Large intestine (tissue), 3 donors: Measurements from ENCODE around the gene MCMBP. TPM values are rescaled to one million over a fixed set of nuclear protein-coding genes. Genes with fewer than 3 reads are reported as not detected.
"Not testable (repeated sequence)": the region's sequence is repeated elsewhere in the genome, so short reads cannot be mapped to it uniquely, and the experiment has no call there.

Experiments
- DNase-seq, 2 donors: peaks; one replicate each; pipeline versions ENCODE4 v3.0.0 to v3.0.0-alpha.2; 2013
- H3K27ac ChIP-seq: one replicate; pipeline ENCODE4 v1.5.1; 2013; ENCODE audit warnings: low read length
- H3K27me3 ChIP-seq: 2 replicates; pipeline ENCODE4 v1.6.1; 2013; ENCODE audit warnings: low read length; ENCODE audit not compliant: control insufficient read depth, insufficient read depth
- H3K36me3 ChIP-seq: 2 replicates; pipeline ENCODE4 v1.6.1; 2013; ENCODE audit warnings: low read length; ENCODE audit not compliant: control insufficient read depth, insufficient read depth
- H3K4me1 ChIP-seq: one replicate; pipeline ENCODE4 v1.6.1; 2013; ENCODE audit warnings: low read length; ENCODE audit not compliant: control insufficient read depth, insufficient read depth
- H3K4me3 ChIP-seq: one replicate; pipeline ENCODE4 v1.5.1; 2013; ENCODE audit warnings: low read length
- H3K9me3 ChIP-seq: one replicate; pipeline ENCODE4 v1.6.1; 2013; ENCODE audit warnings: mild to moderate bottlenecking, low read depth, low read length, moderate library complexity; ENCODE audit not compliant: control insufficient read depth
- WGBS: methylation state at CpG from one replicate; pipeline ENCODE4 v1.1.5; 2013; ENCODE audit warnings: low lambda C conversion rate; ENCODE audit not compliant: insufficient coverage; 5-methylcytosine and 5-hydroxymethylcytosine counted together
- polyA plus RNA-seq: library from polyadenylated mRNA; unstranded; fragments of 120-200 nt; gene quantifications from one replicate; pipeline ENCODE4 v1.2.1, GENCODE V29; 2013

MCMBP gene
- polyA plus RNA-seq, 1 donor: 39.6 TPM

DNA sequence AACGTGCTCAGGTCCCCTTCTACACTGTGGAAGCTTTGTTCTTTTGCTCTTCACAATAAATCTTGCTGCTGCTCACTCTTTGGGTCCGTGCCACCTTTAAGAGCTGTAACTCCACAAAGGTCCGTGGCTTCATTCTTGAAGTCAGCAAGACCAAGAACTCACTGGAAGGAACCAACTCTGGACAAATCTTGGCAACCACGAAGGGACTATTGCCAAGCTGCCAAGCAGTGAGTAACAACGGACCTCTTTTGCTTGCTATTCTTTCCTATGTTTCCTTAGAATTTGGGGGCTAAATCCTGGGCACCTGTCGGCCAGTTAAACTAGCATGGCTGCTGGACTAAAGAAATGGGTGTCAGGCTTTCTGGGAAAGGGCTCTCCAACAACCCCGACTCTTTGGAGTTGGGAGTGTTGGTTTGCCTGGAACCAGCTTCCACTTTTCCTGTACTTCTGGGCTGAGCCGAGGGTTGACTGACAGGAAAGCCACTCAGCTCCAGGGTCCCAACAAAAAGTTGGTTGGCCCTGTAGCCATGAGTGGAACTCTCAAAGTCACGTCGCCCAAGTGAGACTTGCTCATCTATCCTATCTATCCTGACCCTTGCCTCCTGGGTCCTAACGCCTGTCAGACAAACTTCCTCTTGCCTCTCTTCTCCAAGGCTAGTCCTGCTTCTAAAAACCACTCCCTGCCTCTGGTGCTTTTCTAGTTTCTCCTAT lies 11.4 kb upstream of the MCMBP start:
- not testable (repeated sequence) for H3K27ac ChIP-seq, H3K27me3 ChIP-seq, H3K4me3 ChIP-seq, H3K36me3 ChIP-seq, DNase-seq, H3K4me1 ChIP-seq, H3K9me3 ChIP-seq
- WGBS: no CpG with 5 or more reads among the region's 11 CpGs

DNA sequence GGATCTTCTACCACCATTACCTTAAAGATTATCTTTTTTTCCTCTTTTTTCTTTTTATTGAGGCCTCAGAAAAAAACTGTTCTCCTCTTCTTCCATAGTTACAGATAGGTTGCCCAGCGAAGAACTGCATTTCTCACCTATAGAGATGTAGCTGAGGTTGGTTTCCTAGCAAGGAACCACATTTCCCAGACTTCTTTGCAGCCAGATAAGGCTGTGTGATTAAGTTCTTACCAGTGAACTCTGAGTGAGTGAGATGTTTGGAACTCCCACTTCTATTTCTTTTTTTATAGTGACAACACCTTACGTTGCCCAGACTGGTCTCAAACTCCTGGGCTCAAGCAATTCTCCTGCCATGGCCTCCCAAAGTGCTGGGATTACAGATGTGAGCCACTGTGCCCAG lies 5.9 kb upstream of the MCMBP start:
- Histone ChIP-seq H3K27ac (no peak overlapping the region), H3K4me1 (peaks cover 6% of the 10 kb centered on the region), H3K4me3 (no peak overlapping the region), H3K9me3 (no peaks in the 10 kb centered on the region), H3K27me3 (no peaks in the 10 kb centered on the region), H3K36me3 (no peaks in the 10 kb centered on the region)
- WGBS: no CpG with 5 or more reads among the region's 2 CpGs
- DNase-seq: no peak

DNA sequence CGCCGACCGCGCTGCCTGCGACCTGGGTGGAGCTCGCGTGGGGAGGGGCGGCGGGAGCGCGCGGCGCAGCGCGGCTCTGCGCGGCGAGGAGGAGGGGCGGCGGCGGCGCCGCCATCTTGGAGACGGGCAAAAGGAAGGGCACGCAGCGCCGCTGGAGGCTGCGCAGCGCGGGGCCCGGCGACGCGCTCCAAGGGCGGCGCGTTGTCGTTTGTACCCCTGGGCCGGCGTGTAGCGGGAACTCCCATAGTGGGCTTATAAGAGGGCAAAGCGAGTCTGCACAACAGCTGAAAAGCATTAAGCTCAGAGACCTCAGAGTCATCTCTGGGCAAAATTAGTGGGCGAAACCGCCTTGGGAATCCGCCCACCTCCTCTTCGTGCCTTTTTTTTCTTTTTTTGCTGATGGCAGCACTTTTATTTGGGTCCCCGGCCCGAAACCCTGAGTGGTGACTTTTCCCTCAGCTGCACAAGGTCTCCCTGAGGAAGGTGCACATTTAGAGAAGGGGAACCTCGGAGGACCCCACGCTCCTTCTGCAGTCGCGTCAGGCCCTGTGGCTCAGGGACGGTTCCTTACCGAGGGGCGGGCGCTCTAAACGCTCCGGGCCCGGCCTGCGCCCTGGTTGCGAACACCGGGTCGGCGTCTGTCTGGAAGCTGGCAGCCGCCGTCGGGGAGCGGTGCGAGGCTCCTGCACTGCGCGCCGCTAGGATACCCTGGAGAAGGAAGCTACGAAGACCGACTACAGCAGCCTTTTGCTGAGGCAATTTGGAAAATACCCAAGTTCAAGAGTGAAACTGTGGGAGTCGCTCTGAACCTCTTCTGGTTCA lies 428 bp upstream of the MCMBP start:
- H3K4me3 ChIP-seq: peak overlapping the region; percentile 57
- no peaks in the 10 kb centered on the region for H3K27me3 ChIP-seq
- peak; percentile 89 to 96 for DNase-seq
- no CpG with 5 or more reads among the region's 75 CpGs for WGBS
- H3K4me1 ChIP-seq: peaks cover 10% of the 10 kb centered on the region
- no peaks in the 10 kb centered on the region for H3K9me3 ChIP-seq
- no peaks in the 10 kb centered on the region for H3K36me3 ChIP-seq
- H3K27ac ChIP-seq: peak overlapping the region; percentile 80

DNA sequence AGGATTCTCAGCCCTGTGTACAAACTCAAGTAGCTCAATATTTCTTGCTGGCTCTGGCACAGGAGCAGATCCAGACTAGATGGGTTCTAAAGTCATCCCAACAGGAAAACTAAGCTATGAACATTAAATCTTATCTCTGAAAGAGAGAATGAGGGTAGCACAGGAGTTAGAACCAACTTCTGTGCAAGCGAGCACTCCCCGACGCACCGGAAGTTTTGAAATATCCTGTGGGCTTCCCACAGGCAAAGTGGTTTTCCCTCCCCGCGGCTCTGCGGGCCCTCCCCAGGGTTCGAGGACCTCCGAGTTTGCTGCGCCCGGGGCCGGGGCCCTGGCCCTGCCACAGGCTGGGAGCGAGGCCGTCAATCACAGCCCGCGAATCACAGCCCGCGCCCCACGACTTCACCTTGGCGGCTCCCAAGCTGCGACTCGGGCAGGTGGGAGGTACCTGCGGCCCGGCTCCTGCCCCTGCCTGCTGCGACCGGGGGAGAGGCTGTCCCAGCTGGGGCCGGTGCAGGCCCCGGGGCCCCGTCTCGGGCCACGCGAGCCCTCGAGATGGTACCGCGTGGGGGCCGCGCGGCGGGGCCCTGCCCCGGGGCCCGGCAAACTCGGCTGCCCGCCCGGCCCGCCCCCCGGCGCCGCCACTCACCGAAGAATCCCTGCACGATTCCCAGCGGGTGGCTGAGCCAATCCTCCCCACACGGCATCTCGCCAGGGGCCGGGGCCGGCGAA lies 598 bp downstream of the MCMBP start:
- H3K27me3 ChIP-seq: no peaks in the 10 kb centered on the region
- DNase-seq: peak; percentile 52 to 84
- peak overlapping the region; percentile 78 for H3K27ac ChIP-seq
- no CpG with 5 or more reads among the region's 56 CpGs for WGBS
- H3K4me1 ChIP-seq: peaks cover 10% of the 10 kb centered on the region
- no peaks in the 10 kb centered on the region for H3K36me3 ChIP-seq
- no peaks in the 10 kb centered on the region for H3K9me3 ChIP-seq
- peak overlapping the region; percentile 57 for H3K4me3 ChIP-seq

DNA sequence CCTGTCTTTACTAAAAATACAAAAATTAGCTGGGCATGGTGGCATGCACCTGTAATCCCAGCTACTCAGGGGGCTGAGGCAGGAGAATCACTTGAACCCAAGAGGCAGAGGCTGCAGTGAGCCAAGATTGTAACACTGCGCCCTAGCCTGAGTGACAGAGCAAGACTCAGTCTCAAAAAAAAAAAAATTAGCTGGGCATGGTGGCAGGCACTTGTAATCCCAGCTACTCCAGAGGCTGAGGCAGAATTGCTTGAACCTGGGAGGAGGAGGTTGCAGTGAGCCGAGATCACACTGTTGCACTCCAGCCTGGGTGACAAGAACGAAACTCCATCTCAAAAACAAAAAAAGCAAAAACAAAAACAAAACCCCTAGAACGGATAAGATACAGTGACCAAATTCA lies 3.2 kb downstream of the MCMBP start:
- H3K27me3 ChIP-seq, DNase-seq, H3K36me3 ChIP-seq, H3K4me3 ChIP-seq, H3K9me3 ChIP-seq, H3K27ac ChIP-seq, H3K4me1 ChIP-seq: not testable (repeated sequence)
- 40% methylated on average over 1 of the region's 4 CpGs for WGBS

DNA sequence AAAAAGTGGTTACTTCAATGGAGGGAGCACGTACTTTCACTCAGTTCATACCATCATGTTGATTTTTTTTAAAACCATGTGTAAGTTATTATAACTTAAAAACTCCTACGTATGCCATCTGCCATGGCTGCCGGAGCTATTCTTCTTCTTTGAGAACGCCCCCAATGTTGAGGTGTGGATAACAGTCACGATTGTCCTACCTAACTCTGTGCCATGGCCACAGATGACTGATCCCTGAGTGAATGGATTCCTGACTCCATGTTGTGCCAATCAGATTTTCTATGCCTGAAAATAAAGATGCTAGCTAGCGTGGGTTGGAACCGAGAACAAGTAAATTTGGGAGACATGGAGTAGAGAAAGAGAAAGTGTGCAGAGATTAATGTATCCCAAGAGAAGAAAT lies 5.3 kb downstream of the MCMBP start:
- H3K4me3 ChIP-seq: no peak overlapping the region
- H3K27me3 ChIP-seq: no peaks in the 10 kb centered on the region
- H3K27ac ChIP-seq: no peak overlapping the region
- DNase-seq: no peak
- 90% methylated on average over 2 of the region's 7 CpGs for WGBS
- H3K9me3 ChIP-seq: peaks cover 3% of the 10 kb centered on the region
- no peaks in the 10 kb centered on the region for H3K36me3 ChIP-seq
- peaks cover 2% of the 10 kb centered on the region for H3K4me1 ChIP-seq

DNA sequence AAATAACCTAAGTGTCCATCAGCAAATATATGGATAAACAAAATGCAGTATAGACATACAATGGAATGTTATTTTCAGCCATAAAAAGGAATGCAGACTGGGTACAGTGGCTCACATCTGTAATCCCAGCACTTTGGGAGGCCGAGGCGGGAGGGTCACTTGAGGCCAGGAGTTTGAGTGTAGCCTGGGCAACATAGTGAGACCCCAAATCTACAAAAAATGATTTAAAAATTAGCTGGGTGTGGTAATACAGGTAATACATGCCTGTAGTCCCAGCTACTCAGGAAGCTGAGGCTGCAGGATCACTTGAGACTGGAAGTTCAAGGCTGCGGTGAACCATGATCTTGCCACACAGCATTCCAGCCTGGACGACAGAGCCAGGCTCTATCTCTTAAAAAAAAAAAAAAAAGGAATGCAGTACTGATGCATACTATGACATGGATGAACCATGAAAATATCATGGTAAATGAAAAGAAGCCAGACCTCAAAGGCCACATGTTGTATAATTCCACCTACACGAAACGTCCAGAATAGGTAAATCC lies 6.9 kb downstream of the MCMBP start:
- H3K36me3 ChIP-seq: no peaks in the 10 kb centered on the region
- no CpG with 5 or more reads among the region's 6 CpGs for WGBS
- peaks cover 3% of the 10 kb centered on the region for H3K9me3 ChIP-seq
- no peaks in the 10 kb centered on the region for H3K27me3 ChIP-seq
- no peak for DNase-seq
- H3K4me3 ChIP-seq: no peak overlapping the region
- H3K4me1 ChIP-seq: no peaks in the 10 kb centered on the region
- H3K27ac ChIP-seq: no peak overlapping the region

DNA sequence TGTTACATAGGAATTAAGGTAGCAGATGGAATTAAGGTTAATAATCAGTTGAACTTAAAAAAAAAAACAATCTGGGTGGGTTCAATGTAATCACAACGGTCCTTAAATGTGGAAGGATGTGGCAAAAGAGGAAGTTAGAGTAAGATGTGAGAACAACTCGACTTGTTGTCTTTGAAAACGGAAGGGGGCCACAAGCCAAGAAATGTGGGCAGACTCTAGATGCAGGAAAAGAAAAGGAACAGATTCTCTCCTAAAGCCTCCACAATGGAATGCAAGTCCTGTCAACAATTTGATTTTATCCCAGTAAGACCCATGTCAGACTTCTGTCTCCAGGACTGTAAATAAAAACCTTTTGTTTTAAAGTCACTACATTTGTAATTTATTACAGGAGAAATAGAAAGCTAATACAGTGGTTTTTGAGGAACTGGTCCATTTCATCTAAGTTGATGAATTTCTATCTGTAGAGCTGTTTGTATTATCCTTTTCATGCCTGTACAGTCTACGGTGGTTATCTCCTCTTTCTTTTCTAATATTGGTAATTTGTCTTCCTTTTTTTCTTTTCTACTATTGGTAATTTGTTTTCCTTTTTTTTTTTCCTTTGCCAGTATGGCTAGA lies 8.6 kb downstream of the MCMBP start:
- H3K9me3 ChIP-seq: peaks cover 3% of the 10 kb centered on the region
- 81% methylated on average over 3 of the region's 4 CpGs for WGBS
- DNase-seq: no peak
- H3K4me3 ChIP-seq: no peak overlapping the region
- no peaks in the 10 kb centered on the region for H3K36me3 ChIP-seq
- H3K4me1 ChIP-seq: no peaks in the 10 kb centered on the region
- H3K27me3 ChIP-seq: no peaks in the 10 kb centered on the region
- H3K27ac ChIP-seq: no peak overlapping the region

DNA sequence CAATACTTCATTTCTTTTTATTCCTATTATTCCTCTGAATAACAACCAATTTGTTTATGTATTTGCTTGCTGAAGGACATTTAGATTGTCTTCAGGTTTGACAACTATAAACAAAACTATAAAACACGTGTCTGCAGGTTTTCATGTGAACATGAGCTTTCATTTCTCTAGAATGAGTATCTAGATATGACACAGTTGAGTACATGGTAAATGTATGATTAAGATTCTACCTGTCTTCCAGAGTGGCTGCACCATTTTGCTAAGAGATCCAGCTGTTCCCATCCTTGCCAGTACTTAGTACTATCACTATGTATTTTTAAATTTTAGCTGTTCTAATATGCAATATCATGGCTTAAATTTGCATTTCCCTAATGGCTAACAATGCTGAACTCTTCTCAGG lies 10.1 kb downstream of the MCMBP start:
- Histone ChIP-seq H3K9me3 (peaks cover 3% of the 10 kb centered on the region), H3K27ac (no peak overlapping the region), H3K27me3 (no peaks in the 10 kb centered on the region), H3K36me3 (no peaks in the 10 kb centered on the region), H3K4me1 (no peaks in the 10 kb centered on the region), H3K4me3 (no peak overlapping the region)
- no CpG with 5 or more reads among the region's 1 CpG for WGBS
- no peak for DNase-seq
